HCT116 (cell line): ENCODE data around the gene IL20RB.

Source experiments
- EGR1 ChIP-seq: IDR thresholded peaks from 2 replicates; pipeline ENCODE4 v1.6.1; 2012; ENCODE audit warnings: low read depth
- EZH2 ChIP-seq: fragments of 200-600 bp; sonication (generic); IDR thresholded peaks from 2 replicates; pipeline ENCODE4 v1.6.1; 2017; ENCODE audit warnings: antibody characterized with exemption, mixed run types
- YY1 ChIP-seq: IDR thresholded peaks from 2 replicates; pipeline ENCODE4 v1.6.1; 2011; ENCODE audit warnings: low read length, low read depth, moderate library complexity, mild to moderate bottlenecking; ENCODE audit not compliant: insufficient replicate concordance; ENCODE audit errors: extremely low read depth

GRCh38 chr3:136949146-136949545, 8.6 kb upstream of the IL20RB start:
- TF ChIP-seq YY1 (no peak), EZH2 (no peak), EGR1 (no peak)
